H1 (cell line): Measurements from ENCODE around the gene ZNF14. TPM values are rescaled to one million over a fixed set of nuclear protein-coding genes. Genes with fewer than 3 reads are reported as not detected.

Source experiments
- CTCF ChIA-PET: fragments of 300-600 bp; sonication (Branson Sonifier 250); formaldehyde crosslinking; loops from one replicate; lab custom pipeline; 2021; ENCODE audit not compliant: partially characterized antibody; lab: Charles Lee
- POLR2A ChIA-PET: fragments of 300-600 bp; sonication (Branson Sonifier 250); formaldehyde crosslinking; loops from one replicate; lab custom pipeline; 2021; ENCODE audit warnings: inconsistent platforms; ENCODE audit not compliant: partially characterized antibody; lab: Charles Lee
- DNase-seq, 2 experiments: peaks; one replicate each; pipeline versions ENCODE4 v3.0.0 to v3.0.0-alpha.2; 2010 to 2022; ENCODE audit warnings: low spot score in 2 of 2, low read depth in 1 of 2, mixed read lengths in 1 of 2
- FAIRE-seq: peaks from 2 replicates; lab custom pipeline; 2011; peaks lifted over from hg19 to GRCh38; lab: Jason Lieb, UNC
- H2AFZ ChIP-seq: 2 replicates; pipeline ENCODE4 v1.8.1; 2012; ENCODE audit warnings: low read length, inconsistent platforms
- H2AK5ac ChIP-seq: 2 replicates; pipeline ENCODE4 v1.6.1; 2013; ENCODE audit warnings: low read depth, low read length
- H2BK120ac ChIP-seq: replicated peaks from 2 replicates; pipeline ENCODE3; 2013; ENCODE audit warnings: low read depth, low read length, inconsistent platforms
- H2BK12ac ChIP-seq: 2 replicates; pipeline ENCODE4 v1.6.1; 2013; ENCODE audit warnings: low read depth, low read length
- H2BK15ac ChIP-seq: 2 replicates; pipeline ENCODE4 v1.6.1; 2013; ENCODE audit warnings: low read length
- H2BK20ac ChIP-seq: 2 replicates; pipeline ENCODE4 v1.6.1; 2013; ENCODE audit warnings: low read length
- H2BK5ac ChIP-seq: 2 replicates; pipeline ENCODE4 v1.6.1; 2013; ENCODE audit warnings: low read depth, low read length
- H3K14ac ChIP-seq: 2 replicates; pipeline ENCODE4 v1.6.1; 2013; ENCODE audit warnings: inconsistent platforms; ENCODE audit not compliant: insufficient read length
- H3K18ac ChIP-seq: 2 replicates; pipeline ENCODE4 v1.6.1; 2013; ENCODE audit warnings: low read length; ENCODE audit errors: extremely low read depth
- H3K23ac ChIP-seq: 2 replicates; pipeline ENCODE4 v1.6.1; 2013; ENCODE audit warnings: inconsistent platforms; ENCODE audit not compliant: insufficient read length
- H3K23me2 ChIP-seq: 2 replicates; pipeline ENCODE4 v1.6.1; 2013; ENCODE audit warnings: low read depth, low read length
- H3K27ac ChIP-seq: 2 replicates; pipeline ENCODE4 v1.6.1; 2011; ENCODE audit warnings: low read depth, low read length, inconsistent platforms
- H3K27me3 ChIP-seq, 4 experiments: replicated peaks in 1 of 4; 1 replicate in 1 of 4; 2 replicates in 3 of 4; pipeline versions ENCODE4 v1.6.1 to v1.8.1; 2011 to 2013; ENCODE audit warnings: low read length in 3 of 4, mild to moderate bottlenecking in 3 of 4, inconsistent platforms in 2 of 4, mixed read lengths in 2 of 4, moderate library complexity in 1 of 4; ENCODE audit not compliant: control insufficient read depth in 3 of 4, insufficient read depth in 3 of 4; ENCODE audit errors: extremely low read depth in 1 of 4
- H3K36me3 ChIP-seq, 4 experiments: 2 replicates each; pipeline versions ENCODE4 v1.6.1 to v1.8.1; 2011 to 2013; ENCODE audit warnings: mild to moderate bottlenecking in 4 of 4, low read length in 3 of 4, moderate library complexity in 2 of 4, control low read depth in 1 of 4, inconsistent platforms in 1 of 4; ENCODE audit not compliant: insufficient read depth in 4 of 4, control insufficient read depth in 2 of 4
- H3K4ac ChIP-seq: replicated peaks from 2 replicates; pipeline ENCODE3; 2013; ENCODE audit warnings: low read length, low read depth, mixed read lengths, inconsistent platforms; ENCODE audit not compliant: insufficient read length
- H3K4me1 ChIP-seq, 4 experiments: replicated peaks in 1 of 4; 1 replicate in 1 of 4; 2 replicates in 3 of 4; pipeline versions ENCODE4 v1.6.1 to v1.8.1; 2011 to 2013; ENCODE audit warnings: low read length in 3 of 4, inconsistent platforms in 2 of 4, mixed read lengths in 1 of 4; ENCODE audit not compliant: insufficient read depth in 4 of 4, control insufficient read depth in 3 of 4
- H3K4me2 ChIP-seq, 2 experiments: 2 replicates each; pipeline versions ENCODE4 v1.6.1 to v1.8.1; 2011 to 2013; ENCODE audit warnings: low read depth in 2 of 2, low read length in 2 of 2, control low read depth in 1 of 2, inconsistent platforms in 1 of 2, mild to moderate bottlenecking in 1 of 2; ENCODE audit not compliant: insufficient read depth in 1 of 2
- H3K4me3 ChIP-seq, 4 experiments: fragments of 200-600, 300-600 bp in 1 of 4; sonication (generic), shearing (Covaris generic), sonication (Bioruptor Twin) in 1 of 4; 2 replicates each; pipeline versions ENCODE4 v1.5.1 to v1.8.1; 2011 to 2016; ENCODE audit warnings: low read length in 4 of 4, low read depth in 3 of 4, control low read depth in 2 of 4, inconsistent platforms in 2 of 4, mild to moderate bottlenecking in 2 of 4, mixed read lengths in 1 of 4, moderate library complexity in 1 of 4; ENCODE audit not compliant: insufficient read depth in 2 of 4; ENCODE audit errors: extremely low read depth in 1 of 4
- H3K56ac ChIP-seq: replicated peaks from 2 replicates; pipeline ENCODE3; 2013; ENCODE audit warnings: low read depth, mild to moderate bottlenecking, mixed read lengths, low read length, inconsistent platforms; ENCODE audit not compliant: insufficient read length
- H3K79me1 ChIP-seq: 2 replicates; pipeline ENCODE4 v1.6.1; 2013; ENCODE audit warnings: low read depth, low read length, control low read depth
- H3K79me2 ChIP-seq, 2 experiments: 2 replicates each; pipeline versions ENCODE4 v1.6.1 to v1.8.1; 2012 to 2013; ENCODE audit warnings: low read length in 2 of 2, mild to moderate bottlenecking in 2 of 2, inconsistent platforms in 1 of 2; ENCODE audit not compliant: insufficient read depth in 2 of 2, control insufficient read depth in 1 of 2
- H3K9ac ChIP-seq, 4 experiments: replicated peaks in 1 of 4; 1 replicate in 1 of 4; 2 replicates in 3 of 4; pipeline versions ENCODE4 v1.6.1 to v1.8.1; 2011 to 2013; ENCODE audit warnings: low read depth in 3 of 4, low read length in 3 of 4, control low read depth in 2 of 4, mild to moderate bottlenecking in 2 of 4, moderate library complexity in 2 of 4, inconsistent platforms in 1 of 4; ENCODE audit errors: extremely low read depth in 1 of 4
- H3K9me3 ChIP-seq, 2 experiments: 2 replicates each; pipeline versions ENCODE4 v1.6.1 to v1.8.1; 2012 to 2013; ENCODE audit warnings: mild to moderate bottlenecking in 2 of 2, moderate library complexity in 2 of 2, control low read depth in 1 of 2, inconsistent platforms in 1 of 2, low read depth in 1 of 2, low read length in 1 of 2, mixed read lengths in 1 of 2; ENCODE audit not compliant: insufficient read depth in 2 of 2
- H4K20me1 ChIP-seq, 2 experiments: replicated peaks in 1 of 2; 2 replicates each; pipeline versions ENCODE3 to v1.8.1; 2011 to 2013; ENCODE audit warnings: inconsistent platforms in 2 of 2, low read length in 2 of 2, mild to moderate bottlenecking in 1 of 2; ENCODE audit not compliant: insufficient read depth in 2 of 2, control insufficient read depth in 1 of 2
- H4K5ac ChIP-seq: 2 replicates; pipeline ENCODE4 v1.6.1; 2013; ENCODE audit warnings: low read length, low read depth, mixed read lengths, inconsistent platforms; ENCODE audit not compliant: insufficient read length
- H4K8ac ChIP-seq: 2 replicates; pipeline ENCODE4 v1.8.0; 2013; ENCODE audit warnings: mild to moderate bottlenecking, moderate library complexity, low read length, inconsistent platforms; ENCODE audit not compliant: insufficient read depth; ENCODE audit errors: extremely low read depth
- H4K91ac ChIP-seq: replicated peaks from 2 replicates; pipeline ENCODE3; 2013; ENCODE audit warnings: low read length, mixed read lengths, inconsistent platforms; ENCODE audit not compliant: insufficient read length
- HDAC6 ChIP-seq: IDR thresholded peaks from one replicate; pipeline ENCODE4 v1.7.1; 2012; ENCODE audit warnings: low read depth, mild to moderate bottlenecking, inconsistent platforms, low read length, moderate library complexity
- TCF12 ChIP-seq: IDR thresholded peaks from 2 replicates; pipeline ENCODE4 v1.6.1; 2011; ENCODE audit warnings: low read depth, mild to moderate bottlenecking, low read length
- WGBS, 2 experiments: shearing (Covaris generic) in 1 of 2; methylation state at CpG; one replicate each; pipeline versions ENCODE4 v1.1.6 to v1.1.7; 2013 to 2015; ENCODE audit warnings: low lambda C conversion rate in 2 of 2, mixed read lengths in 2 of 2, inconsistent platforms in 1 of 2, low coverage in 1 of 2, missing lambda C conversion rate in 1 of 2; ENCODE audit not compliant: insufficient replicate concordance in 2 of 2, insufficient coverage in 1 of 2, insufficient read length in 1 of 2; ENCODE audit errors: extremely low coverage in 1 of 2, missing lambda C conversion rate in 1 of 2; 5-methylcytosine and 5-hydroxymethylcytosine counted together
- polyA plus RNA-seq, 7 experiments: library from polyadenylated mRNA; depleted of rRNA in 3 of 7; stranded (reverse) in 5 of 7; unstranded in 2 of 7; fragments of >200 nt in 5 of 7; fragments of 200-250 nt in 2 of 7; gene quantifications; 1 replicate in 5 of 7; 2 replicates in 1 of 7; 4 replicates in 1 of 7; pipeline versions ENCODE4 v1.2.1 to v1.2.3, GENCODE V29; 2011 to 2013; ENCODE audit warnings: missing spikeins in 2 of 7, mixed read lengths in 2 of 7
- total RNA-seq: library from RNA; stranded (reverse); fragmentation: NEBNext Ultra II Directional; extraction: Animal tissue kit (Norgen Biotek cat#: 25700); gene quantifications from 2 replicates; pipeline ENCODE4 v1.2.1, GENCODE V29; 2021
- TF ChIP-seq, protein P1 (sequence below), 3 experiments: IDR thresholded peaks; 1 replicate in 2 of 3; 2 replicates in 1 of 3; pipeline versions ENCODE4 v1.5.1 to v1.6.1; 2011; ENCODE audit warnings: low read length in 3 of 3, mild to moderate bottlenecking in 3 of 3, inconsistent platforms in 2 of 3, low read depth in 1 of 3, moderate library complexity in 1 of 3; ENCODE audit not compliant: insufficient read depth in 1 of 3; ENCODE audit errors: control extremely low read depth in 1 of 3

Gene ZNF14
- total and polyA plus RNA-seq, 2 of the 8 experiments (the other 6 are each of a cell fraction or from before 2014, with no cell fraction given), result 1.00 to 7.4 TPM

DNA sequence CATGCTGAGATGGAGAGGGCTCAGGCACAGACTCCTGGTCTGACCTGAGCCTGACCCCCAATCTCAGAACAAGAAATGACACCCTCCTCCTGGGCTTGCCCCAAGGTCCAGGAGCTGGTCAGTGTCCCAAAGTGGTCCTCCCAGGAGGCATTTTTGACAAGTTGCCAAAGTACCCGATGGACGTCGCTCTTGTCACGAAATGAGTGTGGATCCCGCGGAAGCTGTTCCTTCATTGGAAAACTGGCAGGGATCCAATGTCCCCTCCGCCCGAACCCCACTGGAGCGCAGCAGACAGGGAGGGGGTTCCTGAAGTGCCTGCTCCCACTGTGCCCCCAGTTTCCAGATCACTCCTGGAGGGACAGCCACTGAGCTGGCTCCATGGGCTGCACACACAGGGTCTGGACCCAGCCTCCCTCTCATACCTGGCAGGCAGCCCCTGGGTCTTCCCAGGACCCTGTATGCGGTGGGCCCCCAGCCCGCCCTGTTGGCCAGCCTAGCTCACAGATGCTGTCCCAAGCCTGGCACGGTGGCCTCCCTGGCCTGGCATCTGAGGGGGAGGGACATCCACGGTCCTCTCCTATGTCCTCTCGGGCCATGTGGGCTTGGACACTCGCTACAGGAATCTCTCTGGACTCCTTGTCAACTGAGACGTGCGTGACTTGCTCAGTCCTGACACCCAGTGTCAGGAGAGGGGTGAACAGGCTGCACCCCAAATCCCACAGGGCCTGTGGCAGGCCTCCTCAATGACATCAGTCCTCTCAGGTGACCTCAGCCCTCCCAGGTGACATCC lies 12.8 kb upstream of the ZNF14 start:
- Histone ChIP-seq H3K23me2 (no peaks in the 10 kb centered on the region), H3K4me3 (no peak overlapping the region), H2BK15ac (no peak overlapping the region), H3K36me3 (no peaks in the 10 kb centered on the region), H3K9me3 (peaks cover 3 to 6% of the 10 kb centered on the region in 2 experiments; a peak in 1 of 4 replicates), H2AK5ac (no peak overlapping the region), H3K27me3 (0 out of 7 replicates have a peak, but pooled peaks cover 0 to 2% (median 0%) of the 10 kb centered on the region in 4 experiments), H3K27ac (no peak overlapping the region), H4K20me1 (no peaks in the 10 kb centered on the region), H4K8ac (peak overlapping the region; percentile 46), H4K91ac (no peak overlapping the region), H2BK12ac (no peak overlapping the region), H3K14ac (no peak overlapping the region), H3K4me2 (no peak overlapping the region), H2BK5ac (no peak overlapping the region), H4K5ac (no peak overlapping the region), H2BK20ac (no peak overlapping the region), H3K56ac (no peak overlapping the region), H3K18ac (no peak overlapping the region), H3K79me1 (no peaks in the 10 kb centered on the region), H3K23ac (no peak overlapping the region), H3K79me2 (no peaks in the 10 kb centered on the region), H2AFZ (no peak overlapping the region), H3K4me1 (no peaks in the 10 kb centered on the region), H3K4ac (no peak overlapping the region), H3K9ac (no peak overlapping the region), H2BK120ac (no peak overlapping the region)
- 86% methylated on average over 17 of the region's 17 CpGs; no CpG with 5 or more reads in 1 of the 2 experiments for WGBS, 2 experiments
- POLR2A ChIA-PET, result interaction anchor here (0.6 to 1.2 kb wide), 4 partner anchors 16 to 107 kb away, joined by 3 to 5 read pairs (median 3); no protein-coding TSS in a partner anchor
- CTCF ChIA-PET, result interaction anchor here (0.9 to 1.2 kb wide), 5 partner anchors 10 to 102 kb away, joined by 3 read pairs; partner anchors contain the start of genes GMIP and ZNF506
- DNase-seq (no peak), FAIRE-seq (no peak)
- TF ChIP-seq HDAC6 (no peak), TCF12 (no peak)
- TF ChIP-seq, protein P1, sequence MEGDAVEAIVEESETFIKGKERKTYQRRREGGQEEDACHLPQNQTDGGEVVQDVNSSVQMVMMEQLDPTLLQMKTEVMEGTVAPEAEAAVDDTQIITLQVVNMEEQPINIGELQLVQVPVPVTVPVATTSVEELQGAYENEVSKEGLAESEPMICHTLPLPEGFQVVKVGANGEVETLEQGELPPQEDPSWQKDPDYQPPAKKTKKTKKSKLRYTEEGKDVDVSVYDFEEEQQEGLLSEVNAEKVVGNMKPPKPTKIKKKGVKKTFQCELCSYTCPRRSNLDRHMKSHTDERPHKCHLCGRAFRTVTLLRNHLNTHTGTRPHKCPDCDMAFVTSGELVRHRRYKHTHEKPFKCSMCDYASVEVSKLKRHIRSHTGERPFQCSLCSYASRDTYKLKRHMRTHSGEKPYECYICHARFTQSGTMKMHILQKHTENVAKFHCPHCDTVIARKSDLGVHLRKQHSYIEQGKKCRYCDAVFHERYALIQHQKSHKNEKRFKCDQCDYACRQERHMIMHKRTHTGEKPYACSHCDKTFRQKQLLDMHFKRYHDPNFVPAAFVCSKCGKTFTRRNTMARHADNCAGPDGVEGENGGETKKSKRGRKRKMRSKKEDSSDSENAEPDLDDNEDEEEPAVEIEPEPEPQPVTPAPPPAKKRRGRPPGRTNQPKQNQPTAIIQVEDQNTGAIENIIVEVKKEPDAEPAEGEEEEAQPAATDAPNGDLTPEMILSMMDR (IDR thresholded peaks at IDR 0.05; ENCODE audit: control extremely low read depth in 1 of 3, insufficient read depth in 1 of 3, low read depth in 1 of 3, low read length in 3 of 3), result peak in 1 of 3 experiments; percentile 9; a peak in 1 of 4 replicates
